OCI-LY7 (cell line): ENCODE data around the gene PHACTR2. TPM values are rescaled to one million over a fixed set of nuclear protein-coding genes. Genes with fewer than 3 reads are reported as not detected.

Experiments
- BruUV-seq: library from RNA; stranded (reverse); fragments of 400-500 nt; replicated peaks from 2 replicates; lab custom pipeline; 2021; lab: Mats Ljungman, UMichigan
- CTCF ChIA-PET: fragments of 300-600 bp; sonication (Branson Sonifier 250); formaldehyde crosslinking; loops from one replicate; lab custom pipeline; 2022; ENCODE audit warnings: antibody characterized with exemption; ENCODE audit not compliant: unreplicated experiment; lab: Charles Lee
- POLR2A ChIA-PET: fragments of 300-600 bp; sonication (Branson Sonifier 250); formaldehyde crosslinking; loops from one replicate; lab custom pipeline; 2022; ENCODE audit warnings: antibody characterized with exemption; lab: Charles Lee
- DNase-seq: peaks from one replicate; pipeline ENCODE4 v3.0.0-alpha.2; 2015; ENCODE audit warnings: low spot score
- H2AFZ ChIP-seq: fragments of 200-600 bp; sonication (generic), shearing (Covaris generic); 2 replicates; pipeline ENCODE4 v1.6.1; 2014; ENCODE audit warnings: mild to moderate bottlenecking, antibody characterized with exemption, low read length, moderate library complexity
- H3K27ac ChIP-seq: fragments of 200-600 bp; sonication (generic); 2 replicates; pipeline ENCODE4 v1.5.1; 2014; ENCODE audit warnings: mixed run types, low read depth, mild to moderate bottlenecking, moderate library complexity, low read length, inconsistent platforms; ENCODE audit not compliant: poor library complexity, severe bottlenecking
- H3K36me3 ChIP-seq: fragments of 200-600 bp; sonication (generic); 2 replicates; pipeline ENCODE4 v1.6.1; 2014; ENCODE audit warnings: mild to moderate bottlenecking, antibody characterized with exemption, low read length, moderate library complexity, mixed read lengths; ENCODE audit not compliant: insufficient read depth
- H3K4me1 ChIP-seq: fragments of 200-600 bp; sonication (generic); 2 replicates; pipeline ENCODE4 v1.5.1; 2014; ENCODE audit warnings: mild to moderate bottlenecking, low read length; ENCODE audit not compliant: insufficient read depth, poor library complexity, severe bottlenecking
- H3K4me2 ChIP-seq: fragments of 200-600 bp; sonication (generic); 2 replicates; pipeline ENCODE4 v1.6.1; 2014; ENCODE audit warnings: mild to moderate bottlenecking, low read length
- H3K4me3 ChIP-seq: fragments of 200-600 bp; sonication (generic); 2 replicates; pipeline ENCODE4 v1.5.1; 2014; ENCODE audit warnings: mild to moderate bottlenecking, low read depth, low read length; ENCODE audit not compliant: poor library complexity, severe bottlenecking
- H3K79me2 ChIP-seq: fragments of 200-600 bp; sonication (generic); 2 replicates; pipeline ENCODE4 v1.6.1; 2016; ENCODE audit warnings: low read depth, mild to moderate bottlenecking, low read length, moderate library complexity, mixed read lengths; ENCODE audit not compliant: insufficient read depth
- H3K9me2 ChIP-seq: fragments of 200-600 bp; sonication (generic); 2 replicates; pipeline ENCODE4 v1.6.1; 2016; ENCODE audit warnings: mild to moderate bottlenecking, low read length, mixed read lengths; ENCODE audit not compliant: insufficient read depth
- H3K9me3 ChIP-seq: fragments of 200-600 bp; sonication (generic); 2 replicates; pipeline ENCODE4 v1.6.1; 2014; ENCODE audit warnings: mild to moderate bottlenecking, mixed run types, low read length, mixed read lengths
- H4K20me1 ChIP-seq: fragments of 200-600 bp; sonication (generic); 2 replicates; pipeline ENCODE4 v1.6.1; 2014; ENCODE audit warnings: mild to moderate bottlenecking, antibody characterized with exemption, low read length, moderate library complexity, mixed read lengths; ENCODE audit not compliant: insufficient read depth
- CTCF ChIP-seq: fragments of 200-600 bp; sonication (generic); conservative IDR thresholded peaks from 2 replicates; pipeline ENCODE4 v1.5.1; 2014; ENCODE audit warnings: mild to moderate bottlenecking, antibody characterized with exemption, low read length, moderate library complexity, mixed read lengths
- EZH2phosphoT487 ChIP-seq: fragments of 200-600 bp; sonication (generic); IDR thresholded peaks from 2 replicates; pipeline ENCODE4 v1.6.1; 2018; ENCODE audit warnings: low read depth, borderline replicate concordance, mild to moderate bottlenecking, mixed run types, antibody characterized with exemption, low read length, moderate library complexity, mixed read lengths
- intact Hi-C: fragments of 100-400 bp; cut with micrococcal nuclease; formaldehyde crosslinking; loops from one replicate; pipeline ENCODE4 v1.10.0; 2022; ENCODE audit not compliant: unreplicated experiment
- total RNA-seq, 2 experiments: library from RNA; depleted of rRNA in 1 of 2; stranded (reverse); fragments of >200 nt in 1 of 2; shearing (Covaris generic) in 1 of 2; gene quantifications; 2 replicates each; pipeline ENCODE4 v1.2.3, GENCODE V29; 2014 to 2022

The PHACTR2 gene
- total RNA-seq, 2 experiments from 2014 or later = 0.06 to 5.4 TPM

- Histone ChIP-seq H3K9me3 (no peaks in the 10 kb centered on the region), H3K4me2 (no peak overlapping the region), H3K79me2 (no peaks in the 10 kb centered on the region), H3K4me1 (no peaks in the 10 kb centered on the region), H3K27ac (no peak overlapping the region), H3K4me3 (no peak overlapping the region), H2AFZ (no peak overlapping the region), H3K9me2 (peaks cover 5% of the 10 kb centered on the region; the same call in 1 of the 2 replicates), H3K36me3 (no peaks in the 10 kb centered on the region), H4K20me1 (no peaks in the 10 kb centered on the region)
- no peak for TF ChIP-seq CTCF
- TF ChIP-seq EZH2phosphoT487 = no peak
- DNase-seq = no peak
- BruUV-seq = no TSS peak
- POLR2A ChIA-PET = no interaction called here
- CTCF ChIA-PET = no interaction called here
- intact Hi-C loops = no loop called here
Measured at GRCh38 chr6:143731789-143732188, 54.0 kb downstream of the PHACTR2 start.

- no peaks in the 10 kb centered on the region for H3K4me1 ChIP-seq
- BruUV-seq = no TSS peak
- H3K27ac ChIP-seq = no peak overlapping the region
- H3K4me3 ChIP-seq = no peak overlapping the region
- intact Hi-C loops = no loop called here
- TF ChIP-seq EZH2phosphoT487 (no peak), CTCF (no peak)
- no peak overlapping the region for H3K4me2 ChIP-seq
- no peaks in the 10 kb centered on the region for H3K9me3 ChIP-seq
- POLR2A ChIA-PET = no interaction called here
- no peaks in the 10 kb centered on the region for H3K36me3 ChIP-seq
- H3K79me2 ChIP-seq = no peaks in the 10 kb centered on the region
- H4K20me1 ChIP-seq = no peaks in the 10 kb centered on the region
- H3K9me2 ChIP-seq = peaks cover 5% of the 10 kb centered on the region; the same call in 1 of the 2 replicates
- CTCF ChIA-PET = no interaction called here
- no peak overlapping the region for H2AFZ ChIP-seq
- no peak for DNase-seq
Measured at GRCh38 chr6:143732536-143732935, 54.8 kb downstream of the PHACTR2 start.

- no peak for DNase-seq
- no peak overlapping the region for H3K4me2 ChIP-seq
- BruUV-seq = no TSS peak
- no peaks in the 10 kb centered on the region for H3K79me2 ChIP-seq
- no peak for TF ChIP-seq EZH2phosphoT487
- TF ChIP-seq CTCF = no peak
- no peaks in the 10 kb centered on the region for H3K9me3 ChIP-seq
- no peaks in the 10 kb centered on the region for H3K36me3 ChIP-seq
- intact Hi-C loops = no loop called here
- H4K20me1 ChIP-seq = no peaks in the 10 kb centered on the region
- H3K9me2 ChIP-seq = peaks cover 5% of the 10 kb centered on the region; the same call in 1 of the 2 replicates
- no peak overlapping the region for H3K4me3 ChIP-seq
- H2AFZ ChIP-seq = no peak overlapping the region
- CTCF ChIA-PET = no interaction called here
- no peaks in the 10 kb centered on the region for H3K4me1 ChIP-seq
- H3K27ac ChIP-seq = no peak overlapping the region
- POLR2A ChIA-PET = no interaction called here
Measured at GRCh38 chr6:143733510-143733909, 55.7 kb downstream of the PHACTR2 start.
